GM23338 (cell line): ENCODE results near the gene ANO10. TPM values are rescaled to one million over a fixed set of nuclear protein-coding genes. Genes with fewer than 3 reads are reported as not detected.

ENCODE experiments used
- CREB1 ChIP-seq: fragments of 250-450 bp; sonication (Bioruptor Pico); IDR thresholded peaks from 2 replicates; pipeline ENCODE4 v1.5.0; 2020; ENCODE audit warnings: low read depth, mild to moderate bottlenecking, moderate library complexity
- EZH2 ChIP-seq: fragments of 200-600 bp; sonication (generic); IDR thresholded peaks from one replicate; pipeline ENCODE4 v1.8.0; 2017; ENCODE audit warnings: antibody characterized with exemption, mild to moderate bottlenecking, low read depth; ENCODE audit not compliant: unreplicated experiment
- JUNB ChIP-seq: IDR thresholded peaks from one replicate; pipeline ENCODE4 v1.6.1; 2016; ENCODE audit warnings: antibody characterized with exemption; ENCODE audit not compliant: unreplicated experiment
- STAT1 ChIP-seq: IDR thresholded peaks from one replicate; pipeline ENCODE4 v1.6.1; 2016; ENCODE audit warnings: antibody characterized with exemption; ENCODE audit not compliant: unreplicated experiment
- ZNF114 ChIP-seq: fragments of 250-450 bp; sonication (Bioruptor Pico); IDR thresholded peaks from 2 replicates; pipeline ENCODE4 v1.5.0; 2020; ENCODE audit warnings: mild to moderate bottlenecking, moderate library complexity
- ZNF331 ChIP-seq: fragments of 250-450 bp; sonication (Bioruptor Pico); IDR thresholded peaks from 2 replicates; pipeline ENCODE4 v1.5.0; 2020; ENCODE audit warnings: low read depth, mild to moderate bottlenecking, moderate library complexity
- polyA plus RNA-seq: library from polyadenylated mRNA; unstranded; fragments of >200 nt; fragmentation: Nextera tagmentation; extraction: Ambion mirVana; gene quantifications from 2 replicates; pipeline ENCODE4 v1.2.1, GENCODE V29; 2016
- total RNA-seq: library from RNA; depleted of rRNA; stranded (reverse); fragments of >200 nt; shearing (Covaris generic); gene quantifications from 2 replicates; pipeline ENCODE4 v1.2.3, GENCODE V29; 2014
- TF ChIP-seq, protein P1 (sequence below): fragments of 250-450 bp; sonication (Bioruptor Pico); IDR thresholded peaks from 2 replicates; pipeline ENCODE4 v1.5.0; 2020; ENCODE audit warnings: mild to moderate bottlenecking, moderate library complexity
- TF ChIP-seq, protein P2 (sequence below), 2 experiments: fragments of 200-600 bp in 1 of 2; sonication (generic) in 1 of 2; conservative IDR thresholded peaks; 2 replicates each; pipeline versions ENCODE4 v1.5.1 to v1.6.1; 2016 to 2017; ENCODE audit warnings: antibody characterized with exemption in 2 of 2, low read depth in 2 of 2, mild to moderate bottlenecking in 2 of 2, moderate library complexity in 1 of 2

Gene ANO10
- total and polyA plus RNA-seq, 2 experiments from 2014 or later: 29.2 to 48.1 TPM

DNA sequence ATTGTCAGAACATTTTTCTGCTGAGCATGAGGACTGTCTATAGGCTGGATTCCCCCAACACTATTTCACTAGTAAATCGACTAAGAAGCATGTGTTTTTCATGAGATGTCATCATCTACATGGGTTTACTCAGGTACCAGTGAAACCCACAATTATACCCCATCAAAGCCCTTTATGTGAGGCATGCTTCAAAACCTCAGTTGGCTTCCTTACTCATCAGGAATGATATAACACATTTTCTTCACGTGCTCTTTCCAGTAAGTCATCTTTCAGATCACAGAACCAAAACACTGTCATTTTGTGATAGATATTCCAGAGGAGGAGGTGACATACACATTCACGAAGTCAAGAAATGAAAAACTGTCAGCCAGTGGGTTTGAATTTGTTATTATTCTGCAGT, 116.5 kb downstream of the ANO10 start (continued):
- TF ChIP-seq, protein P1, sequence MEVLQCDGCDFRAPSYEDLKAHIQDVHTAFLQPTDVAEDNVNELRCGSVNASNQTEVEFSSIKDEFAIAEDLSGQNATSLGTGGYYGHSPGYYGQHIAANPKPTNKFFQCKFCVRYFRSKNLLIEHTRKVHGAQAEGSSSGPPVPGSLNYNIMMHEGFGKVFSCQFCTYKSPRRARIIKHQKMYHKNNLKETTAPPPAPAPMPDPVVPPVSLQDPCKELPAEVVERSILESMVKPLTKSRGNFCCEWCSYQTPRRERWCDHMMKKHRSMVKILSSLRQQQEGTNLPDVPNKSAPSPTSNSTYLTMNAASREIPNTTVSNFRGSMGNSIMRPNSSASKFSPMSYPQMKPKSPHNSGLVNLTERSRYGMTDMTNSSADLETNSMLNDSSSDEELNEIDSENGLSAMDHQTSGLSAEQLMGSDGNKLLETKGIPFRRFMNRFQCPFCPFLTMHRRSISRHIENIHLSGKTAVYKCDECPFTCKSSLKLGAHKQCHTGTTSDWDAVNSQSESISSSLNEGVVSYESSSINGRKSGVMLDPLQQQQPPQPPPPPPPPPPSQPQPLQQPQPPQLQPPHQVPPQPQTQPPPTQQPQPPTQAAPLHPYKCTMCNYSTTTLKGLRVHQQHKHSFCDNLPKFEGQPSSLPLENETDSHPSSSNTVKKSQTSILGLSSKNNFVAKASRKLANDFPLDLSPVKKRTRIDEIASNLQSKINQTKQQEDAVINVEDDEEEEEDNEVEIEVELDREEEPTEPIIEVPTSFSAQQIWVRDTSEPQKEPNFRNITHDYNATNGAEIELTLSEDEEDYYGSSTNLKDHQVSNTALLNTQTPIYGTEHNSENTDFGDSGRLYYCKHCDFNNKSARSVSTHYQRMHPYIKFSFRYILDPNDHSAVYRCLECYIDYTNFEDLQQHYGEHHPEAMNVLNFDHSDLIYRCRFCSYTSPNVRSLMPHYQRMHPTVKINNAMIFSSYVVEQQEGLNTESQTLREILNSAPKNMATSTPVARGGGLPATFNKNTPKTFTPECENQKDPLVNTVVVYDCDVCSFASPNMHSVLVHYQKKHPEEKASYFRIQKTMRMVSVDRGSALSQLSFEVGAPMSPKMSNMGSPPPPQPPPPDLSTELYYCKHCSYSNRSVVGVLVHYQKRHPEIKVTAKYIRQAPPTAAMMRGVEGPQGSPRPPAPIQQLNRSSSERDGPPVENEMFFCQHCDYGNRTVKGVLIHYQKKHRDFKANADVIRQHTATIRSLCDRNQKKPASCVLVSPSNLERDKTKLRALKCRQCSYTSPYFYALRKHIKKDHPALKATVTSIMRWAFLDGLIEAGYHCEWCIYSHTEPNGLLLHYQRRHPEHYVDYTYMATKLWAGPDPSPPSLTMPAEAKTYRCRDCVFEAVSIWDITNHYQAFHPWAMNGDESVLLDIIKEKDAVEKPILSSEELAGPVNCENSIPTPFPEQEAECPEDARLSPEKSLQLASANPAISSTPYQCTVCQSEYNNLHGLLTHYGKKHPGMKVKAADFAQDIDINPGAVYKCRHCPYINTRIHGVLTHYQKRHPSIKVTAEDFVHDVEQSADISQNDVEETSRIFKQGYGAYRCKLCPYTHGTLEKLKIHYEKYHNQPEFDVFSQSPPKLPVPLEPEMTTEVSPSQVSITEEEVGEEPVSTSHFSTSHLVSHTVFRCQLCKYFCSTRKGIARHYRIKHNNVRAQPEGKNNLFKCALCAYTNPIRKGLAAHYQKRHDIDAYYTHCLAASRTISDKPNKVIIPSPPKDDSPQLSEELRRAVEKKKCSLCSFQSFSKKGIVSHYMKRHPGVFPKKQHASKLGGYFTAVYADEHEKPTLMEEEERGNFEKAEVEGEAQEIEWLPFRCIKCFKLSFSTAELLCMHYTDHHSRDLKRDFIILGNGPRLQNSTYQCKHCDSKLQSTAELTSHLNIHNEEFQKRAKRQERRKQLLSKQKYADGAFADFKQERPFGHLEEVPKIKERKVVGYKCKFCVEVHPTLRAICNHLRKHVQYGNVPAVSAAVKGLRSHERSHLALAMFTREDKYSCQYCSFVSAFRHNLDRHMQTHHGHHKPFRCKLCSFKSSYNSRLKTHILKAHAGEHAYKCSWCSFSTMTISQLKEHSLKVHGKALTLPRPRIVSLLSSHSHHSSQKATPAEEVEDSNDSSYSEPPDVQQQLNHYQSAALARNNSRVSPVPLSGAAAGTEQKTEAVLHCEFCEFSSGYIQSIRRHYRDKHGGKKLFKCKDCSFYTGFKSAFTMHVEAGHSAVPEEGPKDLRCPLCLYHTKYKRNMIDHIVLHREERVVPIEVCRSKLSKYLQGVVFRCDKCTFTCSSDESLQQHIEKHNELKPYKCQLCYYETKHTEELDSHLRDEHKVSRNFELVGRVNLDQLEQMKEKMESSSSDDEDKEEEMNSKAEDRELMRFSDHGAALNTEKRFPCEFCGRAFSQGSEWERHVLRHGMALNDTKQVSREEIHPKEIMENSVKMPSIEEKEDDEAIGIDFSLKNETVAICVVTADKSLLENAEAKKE (CRISPR knock-in tag): no peak
- TF ChIP-seq, protein P2, sequence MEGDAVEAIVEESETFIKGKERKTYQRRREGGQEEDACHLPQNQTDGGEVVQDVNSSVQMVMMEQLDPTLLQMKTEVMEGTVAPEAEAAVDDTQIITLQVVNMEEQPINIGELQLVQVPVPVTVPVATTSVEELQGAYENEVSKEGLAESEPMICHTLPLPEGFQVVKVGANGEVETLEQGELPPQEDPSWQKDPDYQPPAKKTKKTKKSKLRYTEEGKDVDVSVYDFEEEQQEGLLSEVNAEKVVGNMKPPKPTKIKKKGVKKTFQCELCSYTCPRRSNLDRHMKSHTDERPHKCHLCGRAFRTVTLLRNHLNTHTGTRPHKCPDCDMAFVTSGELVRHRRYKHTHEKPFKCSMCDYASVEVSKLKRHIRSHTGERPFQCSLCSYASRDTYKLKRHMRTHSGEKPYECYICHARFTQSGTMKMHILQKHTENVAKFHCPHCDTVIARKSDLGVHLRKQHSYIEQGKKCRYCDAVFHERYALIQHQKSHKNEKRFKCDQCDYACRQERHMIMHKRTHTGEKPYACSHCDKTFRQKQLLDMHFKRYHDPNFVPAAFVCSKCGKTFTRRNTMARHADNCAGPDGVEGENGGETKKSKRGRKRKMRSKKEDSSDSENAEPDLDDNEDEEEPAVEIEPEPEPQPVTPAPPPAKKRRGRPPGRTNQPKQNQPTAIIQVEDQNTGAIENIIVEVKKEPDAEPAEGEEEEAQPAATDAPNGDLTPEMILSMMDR (conservative IDR thresholded peaks at IDR 0.05; ENCODE audit: low read depth in 2 of 2): no peak
- TF ChIP-seq STAT1 (no peak), ZNF331 (no peak), JUNB (no peak), ZNF114 (CRISPR knock-in tag) (no peak), EZH2 (no peak), CREB1 (CRISPR knock-in tag) (no peak)
